ENCODE data around the gene LRP1-AS. TPM values are rescaled to one million over a fixed set of nuclear protein-coding genes. Genes with fewer than 3 reads are reported as not detected.

The LRP1-AS gene
- total and polyA plus RNA-seq, 3 donors from 2014 or later: not detected

DNA sequence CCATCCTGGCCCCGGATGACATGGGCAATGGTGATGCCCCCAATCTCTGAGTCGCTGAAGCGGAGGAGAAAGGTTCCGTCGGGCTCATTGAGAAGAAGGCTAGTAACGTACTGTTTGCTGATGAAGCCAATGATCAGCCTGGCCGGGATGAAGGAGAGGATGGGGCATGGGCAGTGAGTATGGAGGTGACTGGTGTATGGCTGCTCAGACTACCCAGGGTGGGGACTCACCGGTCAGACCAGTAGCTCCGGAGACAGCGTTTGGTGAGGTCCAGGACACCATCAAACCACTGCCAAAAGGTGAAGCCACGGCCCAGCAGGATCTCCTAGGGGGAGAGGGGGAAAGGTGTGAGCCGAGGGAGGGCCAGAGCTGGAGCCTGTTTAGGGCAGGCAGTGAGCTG, 47.7 kb downstream of the LRP1-AS start:
- no peak for TF ChIP-seq POLR2A (IDR thresholded peaks at IDR 0.05)
- TF ChIP-seq, protein P1, sequence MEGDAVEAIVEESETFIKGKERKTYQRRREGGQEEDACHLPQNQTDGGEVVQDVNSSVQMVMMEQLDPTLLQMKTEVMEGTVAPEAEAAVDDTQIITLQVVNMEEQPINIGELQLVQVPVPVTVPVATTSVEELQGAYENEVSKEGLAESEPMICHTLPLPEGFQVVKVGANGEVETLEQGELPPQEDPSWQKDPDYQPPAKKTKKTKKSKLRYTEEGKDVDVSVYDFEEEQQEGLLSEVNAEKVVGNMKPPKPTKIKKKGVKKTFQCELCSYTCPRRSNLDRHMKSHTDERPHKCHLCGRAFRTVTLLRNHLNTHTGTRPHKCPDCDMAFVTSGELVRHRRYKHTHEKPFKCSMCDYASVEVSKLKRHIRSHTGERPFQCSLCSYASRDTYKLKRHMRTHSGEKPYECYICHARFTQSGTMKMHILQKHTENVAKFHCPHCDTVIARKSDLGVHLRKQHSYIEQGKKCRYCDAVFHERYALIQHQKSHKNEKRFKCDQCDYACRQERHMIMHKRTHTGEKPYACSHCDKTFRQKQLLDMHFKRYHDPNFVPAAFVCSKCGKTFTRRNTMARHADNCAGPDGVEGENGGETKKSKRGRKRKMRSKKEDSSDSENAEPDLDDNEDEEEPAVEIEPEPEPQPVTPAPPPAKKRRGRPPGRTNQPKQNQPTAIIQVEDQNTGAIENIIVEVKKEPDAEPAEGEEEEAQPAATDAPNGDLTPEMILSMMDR (IDR thresholded peaks at IDR 0.05): no peak
- WGBS, 2 donors: 81 to 90% methylated on average over 12 of the region's 12 CpGs
- DNase-seq: no peak
- intact Hi-C loops (cut with DNase I; ENCODE audit: low total_unique reads): no loop called here
- H3K36me3 ChIP-seq (ENCODE audit: low read depth, missing control alignments): no peaks in the 10 kb centered on the region
- H3K4me3 ChIP-seq: no peak overlapping the region
- H3K27me3 ChIP-seq: no peaks in the 10 kb centered on the region
- no peaks in the 10 kb centered on the region for H3K4me1 ChIP-seq
- no peak overlapping the region for H3K27ac ChIP-seq
- no peaks in the 10 kb centered on the region for H3K9me3 ChIP-seq

DNA sequence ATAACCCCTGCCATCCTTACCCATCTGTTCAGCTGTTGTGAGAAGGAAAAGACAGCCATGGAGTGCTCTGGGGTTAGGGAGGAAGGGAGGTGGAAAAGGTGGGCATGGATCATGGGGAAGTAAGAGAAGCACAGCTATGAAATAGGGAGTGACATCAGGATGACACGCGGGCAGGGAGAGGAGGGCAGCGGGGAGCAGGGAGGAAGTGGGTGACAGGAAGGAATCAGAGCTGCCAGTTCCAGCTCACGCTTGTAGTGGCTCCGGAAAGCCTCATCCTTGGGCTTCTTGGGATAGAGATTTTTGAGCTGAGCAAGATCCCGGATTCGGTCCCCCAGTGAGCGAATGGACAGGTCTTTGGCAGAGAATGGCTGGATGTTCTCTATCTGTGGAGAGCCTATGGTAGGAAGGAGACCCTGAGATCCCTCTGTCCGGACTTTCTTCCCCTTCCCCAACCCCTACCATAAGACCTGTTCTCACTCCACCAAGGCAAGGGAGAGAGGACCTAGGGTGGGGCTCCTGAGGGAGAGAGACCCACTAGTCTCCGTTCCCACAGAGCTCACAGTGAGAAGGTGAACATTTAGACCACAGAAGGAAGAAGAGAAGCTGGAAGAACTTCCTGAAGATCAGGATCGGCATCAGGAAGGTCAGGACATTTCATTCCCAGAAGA, 48.2 kb downstream of the LRP1-AS start:
- TF ChIP-seq POLR2A (IDR thresholded peaks at IDR 0.05): no peak
- TF ChIP-seq, protein P1 (IDR thresholded peaks at IDR 0.05): no peak
- no peak overlapping the region for H3K4me3 ChIP-seq
- H3K27ac ChIP-seq: no peak overlapping the region
- no peaks in the 10 kb centered on the region for H3K9me3 ChIP-seq
- H3K27me3 ChIP-seq: no peaks in the 10 kb centered on the region
- H3K4me1 ChIP-seq: peaks cover 3% of the 10 kb centered on the region
- intact Hi-C loops (cut with DNase I; ENCODE audit: low total_unique reads): no loop called here
- DNase-seq: no peak
- no peaks in the 10 kb centered on the region for H3K36me3 ChIP-seq (ENCODE audit: low read depth, missing control alignments)
- WGBS, 2 donors: 80% methylated on average over 11 of the region's 11 CpGs

DNA sequence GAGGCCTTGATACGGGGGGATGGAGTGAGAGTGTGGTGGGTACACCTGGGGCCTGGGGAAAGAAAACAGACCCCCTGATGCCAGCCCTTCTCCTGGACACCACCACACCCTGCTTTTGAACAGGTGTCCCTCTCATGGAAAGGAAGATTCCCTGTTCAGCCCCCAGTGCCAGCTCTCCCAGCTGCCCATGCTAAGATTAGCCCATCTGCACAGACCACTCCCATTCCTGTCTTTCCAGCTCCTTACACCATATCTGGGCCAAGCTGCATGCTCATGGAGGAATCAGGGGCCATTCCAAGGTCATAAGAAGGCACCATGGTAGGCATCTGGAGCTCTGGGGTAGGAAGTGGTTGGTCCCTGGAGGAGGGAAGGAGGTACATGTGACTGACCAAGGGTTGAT, 48.9 kb downstream of the LRP1-AS start:
- DNase-seq: no peak
- WGBS, 2 donors: 100% methylated on average over 1 of the region's 1 CpG
- Histone ChIP-seq H3K4me3 (no peak overlapping the region), H3K27me3 (no peaks in the 10 kb centered on the region), H3K4me1 (peaks cover 9% of the 10 kb centered on the region), H3K36me3 (ENCODE audit: low read depth, missing control alignments) (no peaks in the 10 kb centered on the region), H3K27ac (no peak overlapping the region), H3K9me3 (no peaks in the 10 kb centered on the region)
- no peak for TF ChIP-seq POLR2A (IDR thresholded peaks at IDR 0.05)
- TF ChIP-seq, protein P1 (IDR thresholded peaks at IDR 0.05): no peak
- intact Hi-C loops (cut with DNase I; ENCODE audit: low total_unique reads): no loop called here

DNA sequence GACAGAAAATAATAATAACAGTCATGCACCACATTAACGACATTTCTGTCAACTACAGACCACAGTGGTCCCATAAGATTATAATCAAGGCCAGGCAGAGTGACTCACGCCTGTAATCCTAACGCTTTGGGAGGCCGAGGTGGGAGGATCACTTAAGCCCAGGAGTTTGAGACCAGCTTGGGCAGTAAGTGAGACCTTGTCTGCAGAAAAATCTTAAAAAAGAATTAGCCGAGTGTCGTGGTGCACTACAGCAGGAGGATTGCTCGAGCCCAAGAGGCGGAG, 49.9 kb downstream of the LRP1-AS start:
- Histone ChIP-seq H3K4me1 (peaks cover 20% of the 10 kb centered on the region), H3K27me3 (no peaks in the 10 kb centered on the region), H3K4me3 (no peak overlapping the region), H3K36me3 (ENCODE audit: low read depth, missing control alignments) (no peaks in the 10 kb centered on the region), H3K9me3 (no peaks in the 10 kb centered on the region), H3K27ac (no peak overlapping the region)
- DNase-seq: no peak
- WGBS, 2 donors: 78 to 91% methylated on average over 8 of the region's 8 CpGs
- TF ChIP-seq, protein P1 (IDR thresholded peaks at IDR 0.05): no peak
- TF ChIP-seq POLR2A (IDR thresholded peaks at IDR 0.05): no peak
- intact Hi-C loops (cut with DNase I; ENCODE audit: low total_unique reads): no loop called here
